Ammon's horn (tissue), 1 donor: Measurements from ENCODE around the gene HIVEP1.

Source experiments
- DNase-seq: peaks from one replicate; pipeline ENCODE4 v3.0.0-alpha.2; 2016; ENCODE audit warnings: low spot score

HIVEP1 gene

DNA sequence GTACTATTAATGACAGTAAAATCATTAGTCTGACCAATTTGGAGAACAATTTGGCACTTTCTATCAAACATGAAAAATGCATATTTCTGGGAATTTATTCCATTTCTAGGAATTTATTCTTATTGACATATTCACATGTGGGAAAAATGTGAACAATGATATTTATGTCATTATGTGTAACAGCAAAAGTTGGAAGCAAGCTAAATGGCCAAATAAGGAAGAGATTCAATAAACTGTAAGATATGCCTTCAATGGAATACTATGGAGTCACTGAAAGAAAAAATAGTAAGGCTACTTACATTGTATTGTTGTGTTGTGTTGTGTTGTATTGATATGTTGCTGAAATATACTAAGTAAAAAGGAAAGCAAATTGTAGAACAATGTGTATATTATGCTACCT, 177.5 kb downstream of the HIVEP1 start:
- DNase-seq: no peak

- DNase-seq: no peak
These were observed 178.1 kb downstream of the HIVEP1 start for GRCh38 chr6:12190252-12190651.

GRCh38 chr6:12196326-12196936, 184.3 kb downstream of the HIVEP1 start:
- DNase-seq: no peak

DNA sequence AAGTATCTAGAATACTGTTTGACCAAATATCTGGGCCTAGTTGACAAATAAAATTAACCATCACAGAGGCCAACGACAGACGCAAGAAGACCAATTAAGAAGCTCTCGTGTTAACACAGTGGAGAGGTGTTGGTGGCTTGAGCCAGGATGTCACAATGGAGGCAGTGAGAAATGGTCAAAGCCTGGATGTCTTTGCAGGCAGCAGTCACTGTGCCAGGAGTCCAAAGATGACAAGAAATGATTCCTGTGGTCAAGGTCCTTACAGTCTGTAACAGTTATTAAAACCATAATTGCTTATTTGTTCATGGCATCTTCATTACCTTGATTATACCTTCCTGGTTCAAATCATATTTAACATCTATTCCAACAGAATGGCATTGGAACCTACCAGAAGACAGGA, 186.7 kb downstream of the HIVEP1 start:
- no peak for DNase-seq

DNA sequence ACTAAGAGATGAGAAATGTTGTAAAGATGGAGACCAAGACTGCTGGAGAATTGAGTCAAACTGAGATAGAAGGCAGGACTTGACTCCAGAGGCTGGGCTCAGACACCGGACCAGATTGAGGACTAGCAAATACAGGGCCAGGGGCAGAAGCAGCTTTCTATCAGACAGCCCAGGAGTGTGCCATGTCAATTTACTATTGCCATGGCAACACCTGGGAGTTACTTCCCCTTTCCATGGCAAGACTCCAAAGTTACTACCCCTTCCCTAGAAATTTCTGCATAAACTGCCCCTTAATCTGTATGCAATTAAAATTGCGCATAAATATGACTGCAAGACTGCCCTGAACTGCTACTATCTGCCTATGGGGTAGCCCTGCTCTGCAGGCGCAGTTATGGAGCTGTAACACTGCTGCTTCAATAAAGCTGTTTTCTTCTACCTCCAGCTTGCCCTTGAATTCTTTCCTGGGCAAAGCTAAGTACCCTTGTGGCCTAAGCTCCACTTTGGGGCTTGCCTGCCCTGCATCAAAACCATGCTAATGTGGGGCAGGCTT, 188.0 kb downstream of the HIVEP1 start:
- DNase-seq: no peak

DNA sequence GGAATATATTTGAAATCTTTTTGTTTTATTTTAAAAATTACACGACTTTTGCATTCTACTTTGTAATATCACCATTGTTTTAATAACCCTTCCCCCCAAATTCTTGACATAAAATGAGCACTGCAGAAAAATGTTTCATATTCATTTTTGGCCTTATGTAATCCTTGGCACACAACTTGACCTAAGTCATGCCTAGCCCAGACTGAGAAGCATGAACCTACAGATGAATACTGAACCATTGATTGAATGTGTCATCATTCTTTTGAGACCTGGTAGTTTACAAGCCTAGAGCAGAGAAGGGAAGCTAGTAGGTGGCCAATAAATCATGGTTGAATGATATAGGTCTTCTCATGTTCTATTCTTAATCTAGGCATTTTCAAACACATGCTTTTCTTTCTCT, 188.6 kb downstream of the HIVEP1 start:
- DNase-seq: no peak

DNA sequence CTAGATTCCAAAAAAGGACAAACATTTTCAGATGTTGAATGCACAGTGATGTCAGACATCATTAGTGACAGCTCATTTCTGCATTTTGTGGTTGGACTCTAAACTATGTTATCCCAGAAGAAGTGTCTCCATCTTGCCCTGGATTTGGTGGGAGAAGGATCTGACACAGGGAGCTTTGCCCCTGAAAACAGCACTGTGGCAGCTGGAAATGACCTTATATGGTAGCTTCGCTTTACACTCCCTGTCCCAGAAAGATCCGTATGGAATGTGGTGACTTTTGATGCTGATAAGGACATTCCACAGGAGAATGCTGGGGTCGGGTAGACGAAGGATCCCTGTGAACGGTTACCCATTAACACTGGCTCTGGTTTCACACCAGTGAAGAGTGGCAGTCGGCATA, 190.9 kb downstream of the HIVEP1 start:
- no peak for DNase-seq

DNA sequence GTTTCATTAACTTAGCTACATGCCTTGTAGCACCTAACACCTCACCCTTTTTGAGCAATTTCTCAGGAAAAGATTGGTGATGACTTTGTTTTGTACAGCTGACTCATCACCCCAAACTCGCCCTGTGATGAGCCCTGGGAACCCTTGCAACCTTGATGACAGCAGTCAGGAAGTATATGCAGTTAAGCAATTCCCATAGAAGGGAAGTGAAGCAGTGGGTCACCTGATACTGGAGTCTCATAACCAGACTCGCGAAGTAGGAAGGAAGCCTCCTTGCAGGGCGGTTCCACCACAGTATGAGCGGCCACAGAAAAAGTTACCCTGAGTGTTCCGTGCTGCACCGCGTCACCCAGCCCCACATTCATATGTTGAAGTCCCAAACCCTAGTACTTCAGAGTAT, 196.1 kb downstream of the HIVEP1 start:
- DNase-seq: peak; percentile 5

DNA sequence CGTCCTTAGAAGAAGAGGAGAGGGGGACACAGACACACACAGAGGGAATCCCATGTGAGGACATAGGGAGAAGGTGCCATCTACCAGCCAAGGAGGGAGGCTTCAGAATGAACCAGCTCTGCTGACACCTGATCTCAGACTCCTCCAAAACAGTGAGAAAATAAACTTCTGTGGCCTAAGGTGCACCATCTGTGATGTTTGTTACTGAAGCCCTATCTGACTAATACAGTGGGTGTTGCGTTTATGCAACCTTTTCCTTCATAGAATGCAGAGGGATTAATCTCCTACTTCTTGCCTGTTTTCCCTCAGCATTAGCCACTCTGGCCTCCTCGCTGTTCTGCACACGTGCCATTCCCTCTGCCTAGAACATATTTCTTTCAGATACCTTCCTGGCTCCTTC, 196.6 kb downstream of the HIVEP1 start:
- DNase-seq: no peak
